Measurements from ENCODE around the gene FANCB.

- TF ChIP-seq CTCF (IDR thresholded peaks at IDR 0.05 in 2 of 3, conservative IDR thresholded peaks at IDR 0.05 in 1 of 3; ENCODE audit: borderline replicate concordance in 1 of 3, insufficient read depth in 1 of 3, low read depth in 2 of 3, low read length in 2 of 3) (no peak), POLR2A (IDR thresholded peaks at IDR 0.05; ENCODE audit: borderline replicate concordance, extremely low read depth, insufficient read depth, insufficient read length) (no peak), EZH2 (IDR thresholded peaks at IDR 0.05) (no peak)
Measured at GRCh38 chrX:14832586-14832985, 40.3 kb downstream of the FANCB start.
